ENCODE results near the gene SPINK4. TPM values are rescaled to one million over a fixed set of nuclear protein-coding genes. Genes with fewer than 3 reads are reported as not detected.

The SPINK4 gene, protein sequence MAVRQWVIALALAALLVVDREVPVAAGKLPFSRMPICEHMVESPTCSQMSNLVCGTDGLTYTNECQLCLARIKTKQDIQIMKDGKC
- total RNA-seq (2021; fragmentation: NEBNext Ultra II Directional; extraction: Animal tissue kit (Norgen Biotek cat#: 25700)), result not detected
- long read RNA-seq, result 0 reads

DNA sequence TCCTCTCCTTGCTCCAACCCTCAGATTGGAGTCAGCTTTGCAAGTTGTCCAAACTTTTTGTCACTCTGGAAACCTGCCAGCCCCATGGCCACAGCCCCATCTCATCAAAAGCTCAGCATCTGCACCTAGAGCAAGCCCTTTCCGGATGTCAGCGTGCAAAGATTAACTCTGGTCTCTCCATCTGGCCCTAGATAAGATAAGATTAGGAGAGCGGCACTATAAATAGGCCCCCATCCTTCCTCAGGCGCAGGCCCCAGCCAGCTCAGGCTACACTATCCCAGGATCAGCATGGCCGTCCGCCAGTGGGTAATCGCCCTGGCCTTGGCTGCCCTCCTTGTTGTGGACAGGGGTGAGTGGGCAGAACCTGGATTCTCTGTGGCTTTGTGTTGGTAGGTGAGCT, at the start of gene SPINK4:
Gene SPINK4, plus strand, starts transcription at position 247 of the 400 bp plus-strand sequence. Its CDS starts 42 bp downstream, at position 289.
- DNase-seq, result no peak
- Mint-ChIP-seq H3K9me3 (no peaks in the 10 kb centered on the region), H3K36me3 (ENCODE audit: low read depth) (no peaks in the 10 kb centered on the region), H3K4me3 (no peak within 1 kb of the TSS), H3K27ac (no peak within 1 kb of the TSS), H3K27me3 (ENCODE audit: insufficient read depth) (peaks cover 3% of the 10 kb centered on the region), H3K4me1 (ENCODE audit: low read depth) (peaks cover 29% of the 10 kb centered on the region)
- TF ChIP-seq, protein P1, sequence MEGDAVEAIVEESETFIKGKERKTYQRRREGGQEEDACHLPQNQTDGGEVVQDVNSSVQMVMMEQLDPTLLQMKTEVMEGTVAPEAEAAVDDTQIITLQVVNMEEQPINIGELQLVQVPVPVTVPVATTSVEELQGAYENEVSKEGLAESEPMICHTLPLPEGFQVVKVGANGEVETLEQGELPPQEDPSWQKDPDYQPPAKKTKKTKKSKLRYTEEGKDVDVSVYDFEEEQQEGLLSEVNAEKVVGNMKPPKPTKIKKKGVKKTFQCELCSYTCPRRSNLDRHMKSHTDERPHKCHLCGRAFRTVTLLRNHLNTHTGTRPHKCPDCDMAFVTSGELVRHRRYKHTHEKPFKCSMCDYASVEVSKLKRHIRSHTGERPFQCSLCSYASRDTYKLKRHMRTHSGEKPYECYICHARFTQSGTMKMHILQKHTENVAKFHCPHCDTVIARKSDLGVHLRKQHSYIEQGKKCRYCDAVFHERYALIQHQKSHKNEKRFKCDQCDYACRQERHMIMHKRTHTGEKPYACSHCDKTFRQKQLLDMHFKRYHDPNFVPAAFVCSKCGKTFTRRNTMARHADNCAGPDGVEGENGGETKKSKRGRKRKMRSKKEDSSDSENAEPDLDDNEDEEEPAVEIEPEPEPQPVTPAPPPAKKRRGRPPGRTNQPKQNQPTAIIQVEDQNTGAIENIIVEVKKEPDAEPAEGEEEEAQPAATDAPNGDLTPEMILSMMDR (IDR thresholded peaks at IDR 0.05), result no peak

DNA sequence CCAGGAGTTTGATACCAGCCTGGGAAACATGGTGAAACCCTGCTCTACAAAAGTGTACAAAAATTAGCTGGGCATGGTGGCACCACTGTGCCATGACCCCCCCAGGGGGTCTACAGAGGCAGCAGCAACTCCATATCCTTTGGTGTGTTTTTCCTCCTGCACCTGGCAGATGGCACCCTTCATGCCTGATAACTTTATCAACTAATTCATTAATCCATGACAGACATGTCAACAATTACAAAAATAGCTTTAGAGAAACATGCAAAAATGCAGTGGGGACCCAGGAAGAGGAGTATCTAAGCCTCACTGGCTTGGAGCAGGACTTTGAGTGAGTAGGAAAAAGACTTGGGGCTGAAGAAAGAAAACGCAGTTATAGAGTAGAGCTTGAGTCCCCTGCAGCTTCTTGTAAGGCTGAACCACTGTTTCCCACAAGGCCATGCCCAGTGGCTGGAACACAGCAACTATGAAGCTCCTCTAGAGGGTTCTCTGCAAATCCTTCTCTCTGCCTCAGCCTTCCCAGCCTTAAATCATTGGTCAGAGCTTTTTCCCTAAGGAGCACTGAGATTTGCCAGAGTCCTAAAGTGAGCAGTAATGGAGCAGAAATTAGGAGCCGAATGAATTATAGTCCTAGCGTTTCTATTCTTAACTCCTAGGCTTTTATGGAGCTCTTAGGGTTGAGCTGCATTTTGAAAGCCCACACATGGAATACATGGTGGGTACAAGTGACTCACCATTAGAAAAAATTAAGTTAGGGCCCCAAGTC, 47.3 kb upstream of the SPINK4 start:
- Mint-ChIP-seq H3K27ac (no peak overlapping the region), H3K4me3 (no peak overlapping the region), H3K36me3 (ENCODE audit: low read depth) (no peaks in the 10 kb centered on the region), H3K9me3 (no peaks in the 10 kb centered on the region), H3K4me1 (ENCODE audit: low read depth) (peaks cover 35% of the 10 kb centered on the region), H3K27me3 (ENCODE audit: insufficient read depth) (peaks cover 14% of the 10 kb centered on the region)
- TF ChIP-seq, protein P1 (IDR thresholded peaks at IDR 0.05), result no peak
- DNase-seq, result no peak

DNA sequence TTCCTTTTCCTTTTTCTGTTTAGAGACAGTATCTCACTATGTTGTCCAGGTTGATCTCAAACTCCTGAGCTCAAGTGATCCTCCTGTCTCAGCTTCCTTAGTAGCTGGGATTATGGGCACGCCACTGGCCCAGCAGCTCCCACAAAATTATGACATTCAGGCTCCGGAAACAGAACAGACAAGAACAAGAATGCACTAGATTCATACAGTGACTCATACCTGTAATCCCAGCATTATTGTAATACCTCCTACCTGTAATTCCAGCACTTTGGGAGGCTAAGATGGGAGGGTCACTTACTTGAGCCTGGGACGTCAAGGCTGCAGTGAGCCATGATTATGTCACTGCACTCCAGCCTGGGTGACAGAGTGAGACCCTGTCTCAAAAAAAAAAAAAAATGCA, 46.1 kb upstream of the SPINK4 start:
- peaks cover 14% of the 10 kb centered on the region for H3K27me3 Mint-ChIP-seq (ENCODE audit: insufficient read depth)
- TF ChIP-seq, protein P1 (IDR thresholded peaks at IDR 0.05), result no peak
- no peak overlapping the region for H3K27ac Mint-ChIP-seq
- no peaks in the 10 kb centered on the region for H3K9me3 Mint-ChIP-seq
- peaks cover 40% of the 10 kb centered on the region for H3K4me1 Mint-ChIP-seq (ENCODE audit: low read depth)
- no peak overlapping the region for H3K4me3 Mint-ChIP-seq
- DNase-seq, result no peak
- H3K36me3 Mint-ChIP-seq (ENCODE audit: low read depth), result no peaks in the 10 kb centered on the region

DNA sequence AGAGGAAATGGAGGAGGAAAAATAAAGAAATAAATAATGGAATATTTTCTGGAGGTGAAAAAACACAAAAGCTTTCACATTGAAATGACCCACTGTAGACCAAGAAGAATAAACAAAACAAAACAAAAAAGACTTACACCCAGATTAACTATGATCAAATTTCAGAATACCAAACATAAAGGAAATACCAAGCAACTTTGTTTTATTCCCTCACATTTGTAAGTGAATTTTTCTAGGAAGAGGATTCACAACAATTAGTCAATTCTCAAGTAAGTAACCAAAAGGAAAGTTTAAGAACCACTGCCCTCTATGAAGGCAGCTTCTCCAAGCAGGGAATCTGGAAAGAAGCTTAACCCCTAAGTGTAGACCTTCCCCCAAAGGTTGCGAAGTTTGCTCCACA, 43.2 kb upstream of the SPINK4 start:
- Mint-ChIP-seq H3K4me1 (ENCODE audit: low read depth) (peaks cover 41% of the 10 kb centered on the region), H3K27ac (no peak overlapping the region), H3K9me3 (no peaks in the 10 kb centered on the region), H3K36me3 (ENCODE audit: low read depth) (no peaks in the 10 kb centered on the region), H3K27me3 (ENCODE audit: insufficient read depth) (peaks cover 10% of the 10 kb centered on the region), H3K4me3 (no peak overlapping the region)
- TF ChIP-seq, protein P1 (IDR thresholded peaks at IDR 0.05), result no peak
- DNase-seq, result no peak

DNA sequence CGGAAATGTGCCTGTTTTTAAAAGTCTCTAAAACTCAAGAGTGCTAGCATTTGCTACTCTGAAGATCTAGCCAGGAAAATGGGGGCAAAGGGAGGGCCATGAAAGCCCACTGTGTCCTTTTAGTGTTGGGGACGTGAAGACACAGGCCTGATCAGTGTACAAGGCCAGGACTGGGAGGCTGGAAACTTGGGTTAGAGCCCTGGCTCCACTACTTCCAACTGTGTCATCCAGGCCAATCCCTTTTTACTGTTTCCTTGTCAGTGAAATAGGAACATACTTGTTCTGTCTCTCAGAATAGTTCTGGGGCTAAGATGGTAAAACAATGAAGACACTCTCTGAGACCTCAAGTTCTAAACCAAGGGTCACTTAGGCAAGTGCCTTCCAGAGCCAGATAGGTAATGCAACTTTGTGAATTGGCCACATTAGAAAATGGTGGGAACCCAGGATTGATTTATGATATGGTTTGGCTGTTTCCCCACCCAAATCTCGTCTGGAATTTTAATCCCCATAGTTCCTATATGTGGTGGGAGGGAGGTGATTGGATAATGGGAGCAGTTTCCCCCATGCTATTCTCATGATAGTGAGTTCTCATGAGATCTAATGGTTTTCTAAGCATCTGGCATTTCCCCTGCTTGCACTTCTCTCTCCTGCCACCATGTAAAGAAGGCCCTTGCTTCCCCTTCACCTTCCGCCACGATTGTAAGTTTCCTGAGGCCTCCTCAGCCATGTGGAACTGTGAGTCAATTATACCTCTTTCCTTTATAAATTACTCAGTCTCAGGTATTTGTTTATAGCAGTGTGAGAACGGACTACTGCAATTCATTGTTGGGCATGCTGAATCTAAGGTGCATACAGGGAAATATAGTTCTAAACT, 42.5 kb upstream of the SPINK4 start:
- Mint-ChIP-seq H3K4me3 (no peak overlapping the region), H3K36me3 (ENCODE audit: low read depth) (no peaks in the 10 kb centered on the region), H3K27me3 (ENCODE audit: insufficient read depth) (peaks cover 15% of the 10 kb centered on the region), H3K27ac (no peak overlapping the region), H3K4me1 (ENCODE audit: low read depth) (peaks cover 41% of the 10 kb centered on the region), H3K9me3 (no peaks in the 10 kb centered on the region)
- TF ChIP-seq, protein P1 (IDR thresholded peaks at IDR 0.05), result no peak
- DNase-seq, result no peak

Data from HFFc6 (cell line).